GM12878 (cell line): ENCODE measurements around the gene FILIP1L.

Experiments
- BRCA1 ChIP-seq: IDR thresholded peaks from 2 replicates; pipeline ENCODE4 v1.6.1; 2011; ENCODE audit warnings: low read depth, low read length, improper control_type of control experiment
- CEBPB ChIP-seq, 2 experiments: fragments of 150-350 bp in 1 of 2; IDR thresholded peaks; 2 replicates each; pipeline ENCODE4 v1.6.1; 2012 to 2014; ENCODE audit warnings: low read depth in 2 of 2, low read length in 2 of 2, borderline replicate concordance in 1 of 2, inconsistent platforms in 1 of 2
- HDAC6 ChIP-seq: fragments of 200-600 bp; sonication (generic); IDR thresholded peaks from one replicate; pipeline ENCODE4 v1.8.0; 2017; ENCODE audit warnings: antibody characterized with exemption; ENCODE audit not compliant: unreplicated experiment
- SP1 ChIP-seq: IDR thresholded peaks from one replicate; pipeline ENCODE4 v1.6.1; 2011; ENCODE audit warnings: low read depth, low read length
- SPI1 ChIP-seq: IDR thresholded peaks from 2 replicates; pipeline ENCODE4 v1.6.1; 2011; ENCODE audit warnings: low read depth, mild to moderate bottlenecking, low read length, moderate library complexity, borderline replicate concordance; ENCODE audit not compliant: insufficient read depth
- ZNF24 ChIP-seq: fragments of 450-650 bp; IDR thresholded peaks from 2 replicates; pipeline ENCODE4 v1.6.1; 2017; ENCODE audit warnings: antibody characterized with exemption, mild to moderate bottlenecking
- ZNF384 ChIP-seq: IDR thresholded peaks from 2 replicates; pipeline ENCODE4 v1.6.1; 2012; ENCODE audit warnings: low read depth, mild to moderate bottlenecking, low read length, improper control_type of control experiment, borderline replicate concordance
- TF ChIP-seq, protein P1 (sequence below), 3 experiments: IDR thresholded peaks in 2 of 3; conservative IDR thresholded peaks in 1 of 3; 2 replicates each; pipeline ENCODE4 v1.5.1; 2011; ENCODE audit warnings: low read depth in 3 of 3, low read length in 3 of 3, mild to moderate bottlenecking in 3 of 3, control low read depth in 2 of 3, moderate library complexity in 2 of 3, inconsistent platforms in 1 of 3, mixed read lengths in 1 of 3; ENCODE audit not compliant: control insufficient read depth in 2 of 3, insufficient read depth in 1 of 3; ENCODE audit errors: extremely low read depth in 1 of 3
- TF ChIP-seq, protein P2 (sequence below): IDR thresholded peaks from 2 replicates; pipeline ENCODE4 v1.6.1; 2012; ENCODE audit warnings: low read depth, low read length, improper control_type of control experiment

- TF ChIP-seq, protein P1, sequence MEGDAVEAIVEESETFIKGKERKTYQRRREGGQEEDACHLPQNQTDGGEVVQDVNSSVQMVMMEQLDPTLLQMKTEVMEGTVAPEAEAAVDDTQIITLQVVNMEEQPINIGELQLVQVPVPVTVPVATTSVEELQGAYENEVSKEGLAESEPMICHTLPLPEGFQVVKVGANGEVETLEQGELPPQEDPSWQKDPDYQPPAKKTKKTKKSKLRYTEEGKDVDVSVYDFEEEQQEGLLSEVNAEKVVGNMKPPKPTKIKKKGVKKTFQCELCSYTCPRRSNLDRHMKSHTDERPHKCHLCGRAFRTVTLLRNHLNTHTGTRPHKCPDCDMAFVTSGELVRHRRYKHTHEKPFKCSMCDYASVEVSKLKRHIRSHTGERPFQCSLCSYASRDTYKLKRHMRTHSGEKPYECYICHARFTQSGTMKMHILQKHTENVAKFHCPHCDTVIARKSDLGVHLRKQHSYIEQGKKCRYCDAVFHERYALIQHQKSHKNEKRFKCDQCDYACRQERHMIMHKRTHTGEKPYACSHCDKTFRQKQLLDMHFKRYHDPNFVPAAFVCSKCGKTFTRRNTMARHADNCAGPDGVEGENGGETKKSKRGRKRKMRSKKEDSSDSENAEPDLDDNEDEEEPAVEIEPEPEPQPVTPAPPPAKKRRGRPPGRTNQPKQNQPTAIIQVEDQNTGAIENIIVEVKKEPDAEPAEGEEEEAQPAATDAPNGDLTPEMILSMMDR (IDR thresholded peaks at IDR 0.05 in 2 of 3, conservative IDR thresholded peaks at IDR 0.05 in 1 of 3; ENCODE audit: control insufficient read depth in 2 of 3, extremely low read depth in 1 of 3, insufficient read depth in 1 of 3, low read depth in 3 of 3, low read length in 3 of 3), result no peak
- TF ChIP-seq, protein P2, sequence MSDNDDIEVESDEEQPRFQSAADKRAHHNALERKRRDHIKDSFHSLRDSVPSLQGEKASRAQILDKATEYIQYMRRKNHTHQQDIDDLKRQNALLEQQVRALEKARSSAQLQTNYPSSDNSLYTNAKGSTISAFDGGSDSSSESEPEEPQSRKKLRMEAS, result no peak
- TF ChIP-seq BRCA1 (no peak), ZNF384 (no peak), SPI1 (no peak), SP1 (no peak), HDAC6 (no peak), ZNF24 (no peak), CEBPB (IDR thresholded peaks at IDR 0.05; ENCODE audit: borderline replicate concordance in 1 of 2, low read depth in 2 of 2, low read length in 2 of 2) (no peak)
Observed at GRCh38 chr3:99867594-99868310, 246.5 kb downstream of the FILIP1L start.
